K562 (cell line): ENCODE data around the gene MB21D2. TPM values are rescaled to one million over a fixed set of nuclear protein-coding genes. Genes with fewer than 3 reads are reported as not detected.

ENCODE experiments used
- ATAC-seq: fragments of 200-7000 bp; cut with Tn5 transposase; 3 replicates; pipeline ENCODE4 v1.9.1; 2020; ENCODE audit warnings: moderate library complexity
- BruUV-seq: library from RNA; stranded (reverse); fragments of 400-500 nt; replicated peaks from 2 replicates; lab custom pipeline; 2021; lab: Mats Ljungman, UMichigan
- CTCF ChIA-PET: fragments of 300-600 bp; formaldehyde crosslinking; extraction: SDS; loops from one replicate; lab custom pipeline; 2021; ENCODE audit warnings: low intra/inter-chr PET ratio; lab: Yijun Ruan, JAX
- POLR2A ChIA-PET: fragments of 300-600, 350-650 bp; sonication (Branson Sonifier 250); formaldehyde crosslinking; extraction: SDS; loops from one replicate; lab custom pipeline; 2021; ENCODE audit warnings: antibody characterized with exemption, inconsistent platforms; lab: Yijun Ruan, JAX
- DNase-seq, 4 experiments: peaks; one replicate each; pipeline versions ENCODE4 v3.0.0 to v3.0.0-alpha.2; 2011 to 2018; ENCODE audit warnings: low spot score in 3 of 4, mixed read lengths in 3 of 4; ENCODE audit errors: extremely low read depth in 1 of 4
- FAIRE-seq: peaks from 2 replicates; lab custom pipeline; 2011; peaks lifted over from hg19 to GRCh38; lab: Jason Lieb, UNC
- H2AFZ ChIP-seq: 2 replicates; pipeline ENCODE4 v1.6.0; 2011; ENCODE audit warnings: low read depth, low read length, control low read depth, inconsistent platforms
- H3K27ac ChIP-seq: fragments of 200-600 bp; 3 replicates; pipeline ENCODE4 v1.8.0; 2011; ENCODE audit warnings: low read depth, mild to moderate bottlenecking, control low read depth, inconsistent platforms, low read length, moderate library complexity, mixed read lengths; ENCODE audit errors: extremely low read depth
- H3K27me3 ChIP-seq, 2 experiments: fragments of 300-600 bp in 1 of 2; 2 replicates in 1 of 2; 3 replicates in 1 of 2; pipeline versions ENCODE4 v1.6.0 to v1.8.0; 2011; ENCODE audit warnings: inconsistent platforms in 2 of 2, low read length in 2 of 2, mild to moderate bottlenecking in 1 of 2, mixed read lengths in 1 of 2, moderate library complexity in 1 of 2; ENCODE audit not compliant: control insufficient read depth in 2 of 2, insufficient read depth in 2 of 2
- H3K36me3 ChIP-seq: fragments of 300-600 bp; 3 replicates; pipeline ENCODE4 v1.8.0; 2011; ENCODE audit warnings: mild to moderate bottlenecking, low read length, inconsistent platforms; ENCODE audit not compliant: control insufficient read depth, insufficient read depth
- H3K4me1 ChIP-seq, 2 experiments: fragments of 200-600 bp in 1 of 2; replicated peaks in 1 of 2; 2 replicates in 1 of 2; 3 replicates in 1 of 2; pipeline versions ENCODE4 v1.5.1 to v1.8.0; 2011; ENCODE audit warnings: inconsistent platforms in 2 of 2, low read length in 2 of 2, mild to moderate bottlenecking in 1 of 2, mixed read lengths in 1 of 2, moderate library complexity in 1 of 2; ENCODE audit not compliant: control insufficient read depth in 2 of 2, insufficient read depth in 2 of 2
- H3K4me2 ChIP-seq: 2 replicates; pipeline ENCODE4 v1.6.1; 2011; ENCODE audit warnings: low read length, control low read depth, inconsistent platforms, mixed read lengths; ENCODE audit not compliant: insufficient read depth
- H3K4me3 ChIP-seq: fragments of 200-600 bp; sonication (generic), shearing (Covaris generic); 2 replicates; pipeline ENCODE4 v1.5.1; 2016; ENCODE audit warnings: control low read depth, inconsistent platforms
- H3K79me2 ChIP-seq: fragments of 200-600 bp; 3 replicates; pipeline ENCODE4 v1.8.0; 2011; ENCODE audit warnings: low read length, inconsistent platforms; ENCODE audit not compliant: control insufficient read depth, insufficient read depth
- H3K9ac ChIP-seq, 2 experiments: 2 replicates each; pipeline versions ENCODE4 v1.6.0 to v1.6.1; 2011; ENCODE audit warnings: low read depth in 2 of 2, low read length in 2 of 2, control low read depth in 1 of 2, inconsistent platforms in 1 of 2, mild to moderate bottlenecking in 1 of 2, mixed read lengths in 1 of 2; ENCODE audit not compliant: insufficient read depth in 1 of 2
- H3K9me1 ChIP-seq: one replicate; pipeline ENCODE4 v1.6.0; 2011; ENCODE audit warnings: inconsistent platforms, mild to moderate bottlenecking, low read length, moderate library complexity; ENCODE audit not compliant: control insufficient read depth, insufficient read depth
- H3K9me3 ChIP-seq: replicated peaks from 2 replicates; pipeline ENCODE4 v1.5.1; 2011; ENCODE audit warnings: low read depth, low read length, inconsistent platforms; ENCODE audit not compliant: control insufficient read depth, insufficient read depth
- H4K20me1 ChIP-seq: replicated peaks from 2 replicates; pipeline ENCODE4 v1.6.1; 2011; ENCODE audit warnings: low read length, inconsistent platforms, mixed read lengths; ENCODE audit not compliant: control insufficient read depth, insufficient read depth
- DNMT1 ChIP-seq: fragments of 450-650 bp; IDR thresholded peaks from 2 replicates; pipeline ENCODE4 v1.6.1; 2016; ENCODE audit warnings: antibody characterized with exemption, mild to moderate bottlenecking
- EWSR1 ChIP-seq: fragments of 450-650 bp; IDR thresholded peaks from 2 replicates; pipeline ENCODE4 v1.6.1; 2018; ENCODE audit warnings: borderline replicate concordance, mild to moderate bottlenecking, low read depth, moderate library complexity; ENCODE audit not compliant: partially characterized antibody
- MTA1 ChIP-seq: fragments of 450-650 bp; IDR thresholded peaks from 2 replicates; pipeline ENCODE4 v1.6.1; 2017; ENCODE audit warnings: borderline replicate concordance
- POLR2H ChIP-seq: IDR thresholded peaks from 2 replicates; pipeline ENCODE4 v1.6.1; 2016; ENCODE audit warnings: missing genetic modification characterization, low read depth, mild to moderate bottlenecking, control low read depth, missing compliant biosample characterization, moderate library complexity
- RBFOX2 ChIP-seq: fragments of 200-400 bp; formaldehyde crosslinking; IDR thresholded peaks from 2 replicates; pipeline ENCODE4 v1.6.1; 2017; ENCODE audit warnings: low read depth, mild to moderate bottlenecking, low read length, moderate library complexity
- RBM39 ChIP-seq: fragments of 200-400 bp; formaldehyde crosslinking; optimal IDR thresholded peaks from 2 replicates; pipeline ENCODE3; 2018; ENCODE audit warnings: low read depth, low read length
- THAP12 ChIP-seq: fragments of 250-450 bp; sonication (Bioruptor Pico); IDR thresholded peaks from 2 replicates; pipeline ENCODE4 v1.9.0; 2021; ENCODE audit warnings: mild to moderate bottlenecking, inconsistent platforms
- TRIM28 ChIP-seq: fragments of 450-650 bp; IDR thresholded peaks from 2 replicates; pipeline ENCODE4 v1.6.1; 2017
- USF1 ChIP-seq: sonication (generic); formaldehyde crosslinking; IDR thresholded peaks from 2 replicates; pipeline ENCODE4 v1.9.0; 2022; ENCODE audit warnings: mild to moderate bottlenecking, missing genetic modification reagents
- YBX1 ChIP-seq: fragments of 450-650 bp; IDR thresholded peaks from 2 replicates; pipeline ENCODE4 v1.7.1; 2016; ENCODE audit warnings: mild to moderate bottlenecking
- ZNF12 ChIP-seq: sonication (generic); formaldehyde crosslinking; IDR thresholded peaks from 2 replicates; pipeline ENCODE4 v1.4.0; 2020; ENCODE audit warnings: mild to moderate bottlenecking, missing genetic modification reagents
- ZNF224 ChIP-seq: sonication (generic); formaldehyde crosslinking; IDR thresholded peaks from 2 replicates; pipeline ENCODE4 v1.8.0; 2022; ENCODE audit warnings: mild to moderate bottlenecking, missing genetic modification reagents
- WGBS: fragments of 100-300 bp; shearing (Covaris generic); methylation state at CpG from one replicate; pipeline ENCODE4 v1.1.6; 2016; ENCODE audit warnings: low coverage, mixed read lengths; ENCODE audit not compliant: insufficient coverage; ENCODE audit errors: missing lambda C conversion rate; 5-methylcytosine and 5-hydroxymethylcytosine counted together
- in situ Hi-C: fragments of 300-500 bp; cut with MboI; formaldehyde crosslinking; loops from 4 replicates; pipeline ENCODE4 v1.15.0; 2018; ENCODE audit warnings: inconsistent platforms, mixed read lengths
- intact Hi-C: fragments of 100-400 bp; cut with micrococcal nuclease; formaldehyde crosslinking; loops from 2 replicates; pipeline ENCODE4 v1.14.2; 2022
- polyA plus RNA-seq, 8 experiments: library from polyadenylated mRNA; depleted of rRNA in 4 of 8; stranded (reverse) in 5 of 8; unstranded in 3 of 8; fragments of >200 nt; fragmentation: Nextera tagmentation in 2 of 8; fragmentation: Illumina TruSeq in 1 of 8; extraction: Ambion mirVana in 2 of 8; extraction: Trizol in 1 of 8; gene quantifications; 2 replicates each; pipeline versions ENCODE4 v1.2.1 to v1.2.3, GENCODE V29; 2011 to 2014; ENCODE audit warnings: inconsistent platforms in 1 of 8, missing spikeins in 1 of 8
- total RNA-seq, 7 experiments: library from RNA; depleted of rRNA in 6 of 7; stranded (reverse); fragments of >200 nt in 6 of 7; fragmentation: Illumina TruSeq in 2 of 7; extraction: Trizol in 2 of 7; gene quantifications; 2 replicates each; pipeline versions ENCODE4 v1.2.1 to v1.2.3, GENCODE V29; 2011 to 2021; ENCODE audit warnings: low replicate concordance in 1 of 7
- TF ChIP-seq, protein P1 (sequence below): fragments of 250-450 bp; sonication (Bioruptor Pico); IDR thresholded peaks from 2 replicates; pipeline ENCODE4 v1.5.0; 2020; ENCODE audit warnings: mild to moderate bottlenecking

MB21D2 gene
- total and polyA plus RNA-seq, 9 of the 15 experiments (the other 6 are each of a cell fraction or from before 2014, with no cell fraction given) = 0.01 TPM; not detected in 8

GRCh38 chr3:192915722-192916121 is 1.9 kb downstream of the MB21D2 start:
- Histone ChIP-seq H3K27ac (no peak overlapping the region), H3K9ac (no peak overlapping the region), H3K9me3 (no peaks in the 10 kb centered on the region), H3K9me1 (no peaks in the 10 kb centered on the region), H3K27me3 (peaks cover 14 to 29% of the 10 kb centered on the region in 2 experiments; a peak in 4 of 5 replicates), H3K4me2 (no peak overlapping the region), H2AFZ (no peak overlapping the region), H3K36me3 (no peaks in the 10 kb centered on the region), H4K20me1 (no peaks in the 10 kb centered on the region), H3K4me3 (no peak overlapping the region), H3K4me1 (peaks cover 0 to 3% of the 10 kb centered on the region in 2 experiments; a peak in 2 of 5 replicates), H3K79me2 (no peaks in the 10 kb centered on the region)
- TF ChIP-seq RBM39 = no peak
- no peak for TF ChIP-seq YBX1
- no peak for TF ChIP-seq DNMT1
- BruUV-seq = no TSS peak
- intact Hi-C loops (no loop called here), in situ Hi-C loops (no loop called here)
- ATAC-seq = no peak
- ChIA-PET POLR2A (no interaction called here), CTCF (no interaction called here)
- DNase-seq = no peak
- FAIRE-seq = no peak
- WGBS = 0% methylated on average over 2 of the region's 2 CpGs

DNA sequence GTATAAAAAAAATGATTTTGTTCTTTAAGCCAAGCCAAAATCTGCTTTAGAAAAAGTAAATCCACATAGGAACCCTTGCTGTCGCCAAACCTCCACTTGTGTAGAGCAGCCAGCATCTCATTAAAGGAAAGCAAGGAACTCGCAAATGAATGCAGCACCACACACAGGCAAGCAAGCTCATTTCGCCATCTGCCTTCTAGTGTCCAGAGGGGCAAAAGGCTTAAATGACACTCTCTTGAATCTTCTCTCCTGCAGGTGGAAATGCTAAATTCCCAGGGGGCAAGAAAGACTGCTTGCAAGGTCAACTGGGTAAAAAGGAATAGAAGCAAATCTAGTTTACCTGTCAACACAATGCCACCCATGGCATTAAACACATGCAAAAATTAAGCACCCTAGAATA is 2.4 kb downstream of the MB21D2 start:
- Histone ChIP-seq H3K27me3 (peaks cover 14 to 29% of the 10 kb centered on the region in 2 experiments; a peak in 4 of 5 replicates), H3K9me3 (no peaks in the 10 kb centered on the region), H2AFZ (no peak overlapping the region), H3K27ac (no peak overlapping the region), H3K4me3 (no peak overlapping the region), H3K4me1 (peaks cover 0 to 3% of the 10 kb centered on the region in 2 experiments; a peak in 2 of 5 replicates), H3K9me1 (no peaks in the 10 kb centered on the region), H3K9ac (no peak overlapping the region), H3K79me2 (no peaks in the 10 kb centered on the region), H3K36me3 (no peaks in the 10 kb centered on the region), H3K4me2 (no peak overlapping the region), H4K20me1 (no peaks in the 10 kb centered on the region)
- ATAC-seq = no peak
- ChIA-PET POLR2A (no interaction called here), CTCF (no interaction called here)
- in situ Hi-C loops (no loop called here), intact Hi-C loops (no loop called here)
- BruUV-seq = no TSS peak
- 0% methylated on average over 3 of the region's 3 CpGs for WGBS
- no peak for DNase-seq
- FAIRE-seq = no peak
- no peak for TF ChIP-seq MTA1
- no peak for TF ChIP-seq USF1 (CRISPR knock-in tag)
- TF ChIP-seq, protein P1, sequence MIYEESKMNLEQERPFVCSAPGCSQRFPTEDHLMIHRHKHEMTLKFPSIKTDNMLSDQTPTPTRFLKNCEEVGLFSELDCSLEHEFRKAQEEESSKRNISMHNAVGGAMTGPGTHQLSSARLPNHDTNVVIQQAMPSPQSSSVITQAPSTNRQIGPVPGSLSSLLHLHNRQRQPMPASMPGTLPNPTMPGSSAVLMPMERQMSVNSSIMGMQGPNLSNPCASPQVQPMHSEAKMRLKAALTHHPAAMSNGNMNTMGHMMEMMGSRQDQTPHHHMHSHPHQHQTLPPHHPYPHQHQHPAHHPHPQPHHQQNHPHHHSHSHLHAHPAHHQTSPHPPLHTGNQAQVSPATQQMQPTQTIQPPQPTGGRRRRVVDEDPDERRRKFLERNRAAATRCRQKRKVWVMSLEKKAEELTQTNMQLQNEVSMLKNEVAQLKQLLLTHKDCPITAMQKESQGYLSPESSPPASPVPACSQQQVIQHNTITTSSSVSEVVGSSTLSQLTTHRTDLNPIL (CRISPR knock-in tag) = no peak
- no peak for TF ChIP-seq RBFOX2
- TF ChIP-seq EWSR1 = no peak
- no peak for TF ChIP-seq ZNF224 (CRISPR knock-in tag)
- no peak for TF ChIP-seq TRIM28
- TF ChIP-seq ZNF12 (CRISPR knock-in tag) = no peak
- TF ChIP-seq POLR2H (tag) = no peak
- no peak for TF ChIP-seq THAP12 (CRISPR knock-in tag)
